ENCODE measurements around the gene PROM2. TPM values are rescaled to one million over a fixed set of nuclear protein-coding genes. Genes with fewer than 3 reads are reported as not detected.

The PROM2 gene
- total RNA-seq, 1 donor from 2014 or later, result 17.6 TPM

DNA sequence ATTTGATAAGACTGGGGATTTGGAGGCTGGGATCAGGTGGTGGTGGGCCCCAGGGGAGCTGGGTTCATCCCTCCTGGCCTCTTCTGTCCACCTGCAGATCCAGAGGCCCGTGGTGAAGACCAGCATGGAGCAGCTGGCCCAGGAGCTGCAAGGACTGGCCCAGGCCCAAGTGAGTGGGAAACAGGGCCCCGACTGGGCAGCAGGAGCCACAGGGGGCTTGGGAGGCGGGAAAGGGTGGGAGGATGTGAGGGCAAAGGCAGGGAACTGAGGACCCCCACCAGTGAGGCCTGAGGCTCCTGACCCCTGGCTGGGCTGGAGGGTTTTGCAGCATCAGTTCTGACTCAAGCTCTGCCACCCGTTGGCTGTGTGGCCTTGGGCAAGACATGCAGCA lies 11.3 kb downstream of the PROM2 start:
- DNase-seq (ENCODE audit: low read depth), result no peak

GRCh38 chr2:95287336-95287735 lies 13.1 kb downstream of the PROM2 start:
- no peak for DNase-seq (ENCODE audit: low read depth)

GRCh38 chr2:95287806-95288205 lies 13.6 kb downstream of the PROM2 start:
- no peak for DNase-seq (ENCODE audit: low read depth)

- DNase-seq (ENCODE audit: low read depth), result no peak
Measured at GRCh38 chr2:95289253-95289652, 15.0 kb downstream of the PROM2 start.

DNA sequence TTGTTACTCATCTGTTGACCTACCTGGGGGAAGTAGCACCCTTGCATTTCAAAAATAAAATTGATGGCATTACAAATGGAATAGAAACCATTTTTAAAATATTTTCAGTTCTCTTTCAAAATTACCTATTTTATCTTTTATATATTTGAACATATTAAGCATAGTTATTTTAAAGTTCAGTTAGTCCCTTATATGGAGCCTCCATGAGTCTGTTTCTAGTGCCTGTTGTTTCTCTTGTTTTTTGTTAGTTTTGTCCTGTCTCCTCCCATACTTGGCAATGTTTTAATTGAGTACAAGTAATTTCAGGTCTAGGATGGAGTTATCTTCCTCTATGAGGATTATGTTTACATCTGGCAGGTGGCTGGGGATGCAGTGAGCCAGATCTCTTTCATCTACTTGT lies 17.0 kb downstream of the PROM2 start:
- no peak for DNase-seq (ENCODE audit: low read depth)

- peak; percentile 62 for DNase-seq (ENCODE audit: low read depth)
Measured at GRCh38 chr2:95292623-95293260, 18.5 kb downstream of the PROM2 start.

- DNase-seq (ENCODE audit: low read depth), result no peak
Measured at GRCh38 chr2:95294579-95295250, 20.5 kb downstream of the PROM2 start.

DNA sequence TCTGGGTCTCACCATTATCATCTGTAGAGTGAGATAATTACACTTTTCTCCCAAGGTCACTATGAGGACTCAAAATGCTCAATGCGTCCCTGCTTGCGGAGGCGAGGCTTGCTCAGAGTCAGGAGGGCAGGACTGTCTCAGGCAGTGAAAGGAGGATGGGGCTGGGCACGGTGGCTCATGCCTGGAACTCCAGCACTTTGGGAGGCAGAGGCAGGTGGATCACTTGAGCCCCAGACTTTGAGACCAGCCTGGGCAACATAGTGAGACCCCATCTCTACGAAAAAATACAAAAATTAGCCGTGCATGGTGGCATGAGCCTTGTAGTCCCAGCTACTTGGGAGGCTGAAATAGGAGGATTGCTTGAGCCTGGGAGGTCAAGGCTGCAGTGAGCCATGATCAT lies 21.1 kb downstream of the PROM2 start:
- no peak for DNase-seq (ENCODE audit: low read depth)

GRCh38 chr2:95296011-95296410 lies 21.8 kb downstream of the PROM2 start:
- DNase-seq (ENCODE audit: low read depth), result no peak

GRCh38 chr2:95296880-95297487 lies 22.7 kb downstream of the PROM2 start, which contains the start of gene KCNIP3:
TSS of gene KCNIP3 (plus strand) at chr2:95297347. CDS start at chr2:95297439, 92 bp downstream.
- DNase-seq (ENCODE audit: low read depth), result no peak

- DNase-seq (ENCODE audit: low read depth), result no peak
Measured at GRCh38 chr2:95297639-95298395, 23.6 kb downstream of the PROM2 start.

GRCh38 chr2:95298486-95299111 lies 24.4 kb downstream of the PROM2 start:
- no peak for DNase-seq (ENCODE audit: low read depth)

- DNase-seq (ENCODE audit: low read depth), result no peak
Measured at GRCh38 chr2:95299961-95300360, 25.7 kb downstream of the PROM2 start.

DNA sequence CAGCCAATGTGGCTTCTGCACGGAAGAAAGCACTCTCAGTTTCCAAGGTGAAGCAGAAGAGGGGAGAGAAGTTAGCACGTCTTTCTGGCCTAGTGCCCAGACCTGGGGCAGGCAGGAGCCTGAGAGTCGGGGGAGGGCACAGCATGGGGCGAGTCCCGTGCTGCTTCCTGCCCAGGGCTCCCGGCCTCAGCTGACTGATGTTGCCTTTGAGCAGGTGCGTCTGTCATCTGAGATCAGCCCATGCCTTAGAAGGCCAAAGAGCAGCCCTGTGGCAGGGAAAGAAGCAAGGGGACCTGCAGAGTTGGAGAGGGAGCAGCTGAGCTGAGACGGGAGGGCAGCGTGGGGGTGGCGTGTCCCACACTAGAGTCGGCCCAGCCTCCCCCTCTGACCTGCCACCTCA lies 26.2 kb downstream of the PROM2 start:
- no peak for DNase-seq (ENCODE audit: low read depth)

GRCh38 chr2:95301186-95301585 lies 26.9 kb downstream of the PROM2 start:
- no peak for DNase-seq (ENCODE audit: low read depth)

DNA sequence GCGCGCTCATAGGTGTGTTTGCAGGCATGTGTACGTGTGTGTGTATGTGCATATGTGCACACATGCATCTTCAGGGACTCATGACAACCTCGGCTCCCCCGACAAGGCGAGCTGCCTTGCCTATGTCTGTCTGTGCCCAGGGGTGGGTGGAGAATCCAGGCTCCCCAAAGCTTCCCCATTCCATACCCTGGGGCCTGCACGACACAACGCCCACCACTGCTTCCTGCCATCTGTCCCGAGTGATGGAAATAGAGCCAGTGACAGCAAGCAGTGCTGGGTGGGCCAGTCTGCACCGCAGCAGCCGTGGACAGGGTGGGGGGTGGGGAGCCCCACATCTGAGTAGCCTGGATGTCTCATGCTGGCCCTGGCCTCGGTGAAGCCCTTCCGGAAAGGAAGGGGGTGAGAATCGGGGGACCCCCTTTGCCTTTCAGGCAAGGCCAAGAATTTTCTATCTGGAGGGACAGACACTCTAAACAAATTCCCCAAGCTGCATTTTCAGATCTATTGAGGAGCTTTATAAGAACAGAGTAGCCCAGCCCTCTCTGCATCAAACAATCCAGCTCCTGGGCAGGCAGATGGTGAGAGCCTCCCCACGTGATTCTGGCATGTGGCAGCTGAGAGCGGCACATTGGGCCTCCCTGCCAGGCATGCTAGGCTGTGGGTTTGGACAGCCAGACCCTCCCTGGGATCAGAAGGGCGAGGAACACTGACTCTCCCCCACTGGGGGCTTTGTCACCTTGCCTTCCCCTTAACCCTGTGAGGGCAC lies 27.8 kb downstream of the PROM2 start:
- DNase-seq (ENCODE audit: low read depth), result no peak

- DNase-seq (ENCODE audit: low read depth), result no peak
Measured at GRCh38 chr2:95303191-95303919, 29.1 kb downstream of the PROM2 start.

GRCh38 chr2:95305380-95306061 lies 31.3 kb downstream of the PROM2 start:
- peak; percentile 87 for DNase-seq (ENCODE audit: low read depth)

DNA sequence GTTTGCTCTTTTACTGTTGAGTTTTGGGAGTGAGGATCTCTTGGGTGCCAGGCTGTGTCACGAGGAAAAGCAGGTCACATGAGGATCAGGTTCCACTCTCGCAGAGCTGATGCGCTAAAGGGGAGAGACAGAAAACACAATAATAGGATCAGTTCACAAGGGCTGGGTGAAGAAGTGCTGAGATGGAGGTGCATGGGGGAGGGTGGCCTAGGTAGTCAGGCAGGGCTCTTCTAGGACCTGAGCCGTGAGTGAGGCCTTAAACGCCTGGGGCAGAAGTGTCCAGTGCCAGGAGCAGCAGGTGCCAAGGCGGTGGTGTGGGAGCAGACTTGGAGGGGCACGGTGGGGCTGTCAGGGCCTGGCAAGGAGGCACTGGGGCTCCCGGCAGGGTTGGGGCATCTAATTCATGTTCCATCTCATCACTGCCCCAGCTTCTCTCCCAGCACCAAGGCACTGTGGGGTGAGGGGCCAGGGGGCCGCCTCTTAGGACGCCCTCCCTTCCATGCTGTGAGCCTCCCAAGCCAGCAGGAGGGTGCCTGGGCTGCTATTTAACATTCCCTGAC lies 32.2 kb downstream of the PROM2 start:
- DNase-seq (ENCODE audit: low read depth), result no peak

DNA sequence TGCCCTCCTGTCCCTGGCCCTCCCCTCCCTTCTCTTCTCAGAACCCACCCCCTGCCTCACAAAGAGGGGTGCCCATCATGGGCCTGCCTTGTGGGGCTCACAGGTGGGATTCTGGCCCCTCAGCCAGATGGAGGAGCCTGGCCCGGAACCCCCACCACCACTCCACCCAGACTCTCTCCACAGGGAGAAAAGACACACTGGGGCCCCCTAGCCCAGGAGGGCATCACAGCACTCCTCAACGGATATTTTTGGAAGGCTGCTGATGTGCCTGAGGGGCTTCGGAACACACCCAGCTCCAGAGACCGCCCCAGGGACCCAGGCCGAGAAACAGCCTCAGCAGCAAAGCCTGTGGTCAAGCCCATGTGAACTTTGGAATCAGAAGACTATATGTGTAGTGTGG lies 32.8 kb downstream of the PROM2 start:
- DNase-seq (ENCODE audit: low read depth), result no peak
